Measurements from ENCODE around the gene PIGV.

The PIGV gene

DNA sequence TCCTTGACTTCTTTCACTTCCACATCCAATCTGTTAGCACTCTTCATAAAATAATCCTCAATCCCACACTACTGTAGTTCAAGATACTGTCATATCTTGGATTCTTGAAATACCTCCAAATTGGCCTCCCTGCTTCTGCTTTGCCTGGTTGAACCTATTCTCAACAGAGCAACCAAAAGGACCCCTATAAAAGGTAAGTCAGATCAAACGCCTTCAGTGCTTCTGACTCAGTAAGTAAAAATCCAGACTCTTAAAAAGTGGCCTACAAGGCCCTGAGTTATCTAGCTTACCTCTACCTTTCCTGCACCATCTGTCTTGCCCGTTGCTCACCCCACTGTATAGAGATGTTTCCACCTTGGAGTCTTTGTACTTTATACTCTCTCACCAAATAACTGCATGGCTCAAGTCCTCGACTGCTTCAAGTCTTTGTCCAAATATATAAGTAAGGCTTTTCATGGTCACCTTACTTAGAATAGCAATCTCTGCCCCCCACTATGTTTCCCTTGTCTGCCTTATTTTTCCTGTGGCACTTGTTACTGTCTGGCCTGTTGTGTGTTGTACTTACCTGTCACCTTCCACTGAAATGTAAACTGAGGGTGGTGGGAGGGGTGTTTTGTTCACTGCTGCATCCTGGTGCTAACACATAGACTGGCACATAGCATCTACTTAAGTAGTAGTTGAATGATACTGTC, 5.1 kb upstream of the PIGV start:
- peaks cover 20% of the 10 kb centered on the region for H3K36me3 ChIP-seq (ENCODE audit: control insufficient read depth, insufficient read depth, low read length)
- no peaks in the 10 kb centered on the region for H3K27me3 ChIP-seq (replicated peaks; ENCODE audit: control insufficient read depth, insufficient read depth, low read length)
- no peak overlapping the region for H3K4me3 ChIP-seq (replicated peaks; ENCODE audit: low read depth, low read length)
- TF ChIP-seq, protein P1, sequence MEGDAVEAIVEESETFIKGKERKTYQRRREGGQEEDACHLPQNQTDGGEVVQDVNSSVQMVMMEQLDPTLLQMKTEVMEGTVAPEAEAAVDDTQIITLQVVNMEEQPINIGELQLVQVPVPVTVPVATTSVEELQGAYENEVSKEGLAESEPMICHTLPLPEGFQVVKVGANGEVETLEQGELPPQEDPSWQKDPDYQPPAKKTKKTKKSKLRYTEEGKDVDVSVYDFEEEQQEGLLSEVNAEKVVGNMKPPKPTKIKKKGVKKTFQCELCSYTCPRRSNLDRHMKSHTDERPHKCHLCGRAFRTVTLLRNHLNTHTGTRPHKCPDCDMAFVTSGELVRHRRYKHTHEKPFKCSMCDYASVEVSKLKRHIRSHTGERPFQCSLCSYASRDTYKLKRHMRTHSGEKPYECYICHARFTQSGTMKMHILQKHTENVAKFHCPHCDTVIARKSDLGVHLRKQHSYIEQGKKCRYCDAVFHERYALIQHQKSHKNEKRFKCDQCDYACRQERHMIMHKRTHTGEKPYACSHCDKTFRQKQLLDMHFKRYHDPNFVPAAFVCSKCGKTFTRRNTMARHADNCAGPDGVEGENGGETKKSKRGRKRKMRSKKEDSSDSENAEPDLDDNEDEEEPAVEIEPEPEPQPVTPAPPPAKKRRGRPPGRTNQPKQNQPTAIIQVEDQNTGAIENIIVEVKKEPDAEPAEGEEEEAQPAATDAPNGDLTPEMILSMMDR (IDR thresholded peaks at IDR 0.05; ENCODE audit: insufficient read depth, low read length, poor library complexity, severe bottlenecking), result no peak
- DNase-seq (ENCODE audit: extremely low read depth, insufficient read length), result no peak

DNA sequence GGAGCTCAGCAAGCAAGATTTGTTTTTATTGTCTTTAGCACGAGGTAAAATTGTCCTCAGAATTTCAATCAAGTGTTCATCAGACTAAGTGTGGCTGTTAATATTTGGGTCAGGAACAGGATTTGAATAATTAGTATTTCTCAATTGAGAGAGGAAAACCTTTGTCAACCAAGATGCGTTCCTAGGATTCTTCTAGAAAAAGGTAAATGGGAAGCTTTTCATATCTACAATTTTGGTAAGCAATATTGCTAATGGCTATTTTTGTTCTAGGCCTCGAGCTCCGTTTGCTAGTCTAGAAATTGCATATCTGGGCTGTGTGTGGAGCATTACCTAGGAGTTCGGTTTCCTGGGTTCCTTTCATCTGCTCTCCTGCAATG, 4.1 kb upstream of the PIGV start:
- DNase-seq (ENCODE audit: extremely low read depth, insufficient read length), result no peak
- TF ChIP-seq, protein P1 (IDR thresholded peaks at IDR 0.05; ENCODE audit: insufficient read depth, low read length, poor library complexity, severe bottlenecking), result no peak

DNA sequence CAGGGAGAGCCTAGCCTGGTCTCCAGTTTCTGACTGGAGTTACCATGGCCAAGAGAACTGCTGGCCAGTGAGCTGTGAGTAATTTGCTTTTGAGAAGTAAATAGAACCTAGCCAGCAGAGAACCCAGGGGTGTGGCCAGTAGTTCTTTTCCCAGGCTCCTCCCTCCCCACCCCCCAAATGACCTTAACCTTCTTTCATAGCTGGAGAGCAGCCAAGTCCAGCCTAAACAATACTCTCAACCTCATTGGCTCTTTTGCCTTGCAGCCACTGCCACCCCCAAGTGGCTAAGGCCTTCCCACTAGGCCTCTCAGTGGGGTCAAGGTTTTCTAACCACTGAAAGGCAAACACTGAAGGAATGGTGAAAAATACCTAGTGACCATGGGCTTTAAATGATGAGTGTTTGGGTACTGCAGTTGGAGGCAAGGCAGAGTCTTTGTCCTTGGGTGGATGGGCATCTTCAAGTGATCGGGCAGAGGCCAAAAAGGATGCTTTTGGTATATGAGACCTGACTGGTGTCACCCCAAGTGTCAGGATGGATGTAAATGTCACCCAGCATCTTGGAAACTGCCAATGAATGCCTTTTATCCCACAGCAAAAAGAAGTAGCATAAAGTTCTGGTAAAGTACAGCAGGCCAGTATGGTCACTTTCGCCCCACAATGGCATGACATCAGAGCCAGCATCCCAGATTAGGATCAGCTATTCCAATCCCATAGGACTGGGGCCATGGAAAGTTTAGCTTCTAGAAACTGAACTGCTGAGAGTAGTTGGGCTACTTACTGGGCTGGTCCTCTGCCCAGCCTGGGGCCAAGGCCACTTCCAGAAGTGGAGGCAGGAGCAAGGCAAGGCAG, 3.5 kb upstream of the PIGV start:
- no peaks in the 10 kb centered on the region for H3K27me3 ChIP-seq (replicated peaks; ENCODE audit: control insufficient read depth, insufficient read depth, low read length)
- DNase-seq (ENCODE audit: extremely low read depth, insufficient read length), result no peak

More for the DNA sequence above, 4.1 kb upstream of the PIGV start:
- Histone ChIP-seq H3K36me3 (ENCODE audit: control insufficient read depth, insufficient read depth, low read length) (peaks cover 17% of the 10 kb centered on the region), H3K4me3 (replicated peaks; ENCODE audit: low read depth, low read length) (no peak overlapping the region), H3K27me3 (replicated peaks; ENCODE audit: control insufficient read depth, insufficient read depth, low read length) (no peaks in the 10 kb centered on the region)

DNA sequence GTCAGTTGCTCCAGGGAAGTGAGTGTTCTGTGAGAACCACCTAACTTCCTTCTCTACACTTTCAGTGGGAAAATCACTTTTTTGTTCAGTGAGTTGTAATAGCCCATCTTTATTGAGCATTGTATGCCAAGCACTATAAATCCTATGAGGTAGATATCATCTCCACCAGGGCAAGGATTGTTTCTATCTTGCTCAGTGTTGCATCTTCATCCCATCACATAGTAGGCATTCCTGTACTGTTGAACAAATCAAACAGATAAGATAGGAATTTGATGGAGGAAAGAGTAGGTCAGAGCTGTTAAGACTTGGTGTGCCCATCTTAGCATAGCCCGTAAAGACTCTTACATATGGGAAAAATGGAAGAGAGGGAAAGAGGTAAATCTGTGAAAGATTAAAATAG, 2.9 kb upstream of the PIGV start:
- TF ChIP-seq, protein P1 (IDR thresholded peaks at IDR 0.05; ENCODE audit: insufficient read depth, low read length, poor library complexity, severe bottlenecking), result no peak
- Histone ChIP-seq H3K4me3 (replicated peaks; ENCODE audit: low read depth, low read length) (no peak overlapping the region), H3K36me3 (ENCODE audit: control insufficient read depth, insufficient read depth, low read length) (peaks cover 8% of the 10 kb centered on the region), H3K27me3 (replicated peaks; ENCODE audit: control insufficient read depth, insufficient read depth, low read length) (no peaks in the 10 kb centered on the region)
- no peak for DNase-seq (ENCODE audit: extremely low read depth, insufficient read length)

More for the DNA sequence above, 3.5 kb upstream of the PIGV start:
- H3K36me3 ChIP-seq (ENCODE audit: control insufficient read depth, insufficient read depth, low read length), result peaks cover 14% of the 10 kb centered on the region
- no peak overlapping the region for H3K4me3 ChIP-seq (replicated peaks; ENCODE audit: low read depth, low read length)
- TF ChIP-seq, protein P1 (IDR thresholded peaks at IDR 0.05; ENCODE audit: insufficient read depth, low read length, poor library complexity, severe bottlenecking), result no peak

DNA sequence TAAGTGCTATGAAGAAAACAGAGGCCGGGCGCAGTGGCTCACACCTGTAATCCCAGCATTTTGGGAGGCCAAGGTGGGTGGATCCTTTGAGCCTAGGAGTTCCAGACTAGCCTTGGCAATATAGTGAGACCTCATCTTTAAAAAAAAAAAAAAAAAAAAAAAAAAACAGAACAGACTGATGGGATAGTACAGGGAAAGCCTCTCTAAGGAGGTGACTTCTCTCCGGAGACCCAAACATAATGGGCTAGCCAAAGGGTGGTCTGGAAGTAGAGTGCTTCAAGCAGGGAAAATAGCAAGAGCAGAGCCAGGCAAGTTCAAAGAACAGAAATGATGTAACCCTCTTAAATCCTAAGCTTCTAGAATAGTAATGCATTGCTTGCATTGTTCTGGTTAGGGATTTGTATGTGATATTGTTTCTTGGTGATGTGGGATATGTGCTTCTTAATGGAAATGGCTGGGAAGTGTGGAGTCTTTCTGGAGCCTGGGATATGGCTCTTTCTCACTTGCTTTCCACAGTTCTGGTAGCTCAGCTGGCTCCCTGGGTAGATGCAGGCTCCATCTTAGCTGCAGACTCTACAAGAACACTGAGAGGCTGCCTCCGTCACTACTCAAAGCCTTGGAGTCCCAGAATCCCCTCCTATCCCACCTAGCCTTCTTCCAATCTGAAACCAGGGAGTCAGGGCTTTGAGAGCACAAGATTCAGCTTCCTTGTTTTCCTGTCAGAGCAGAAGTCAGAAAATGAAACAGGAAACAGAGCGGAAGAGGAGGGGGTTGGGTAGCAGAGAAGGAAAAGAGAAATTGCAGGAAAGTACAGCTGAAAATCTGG, 1.9 kb upstream of the PIGV start:
- TF ChIP-seq, protein P1 (IDR thresholded peaks at IDR 0.05; ENCODE audit: insufficient read depth, low read length, poor library complexity, severe bottlenecking), result no peak
- no peak for DNase-seq (ENCODE audit: extremely low read depth, insufficient read length)
- Histone ChIP-seq H3K27me3 (replicated peaks; ENCODE audit: control insufficient read depth, insufficient read depth, low read length) (no peaks in the 10 kb centered on the region), H3K4me3 (replicated peaks; ENCODE audit: low read depth, low read length) (no peak overlapping the region), H3K36me3 (ENCODE audit: control insufficient read depth, insufficient read depth, low read length) (no peaks in the 10 kb centered on the region; the same call in 1 of the 2 replicates)
